ENCODE measurements around the gene TLDC2. TPM values are rescaled to one million over a fixed set of nuclear protein-coding genes. Genes with fewer than 3 reads are reported as not detected.

The TLDC2 gene
- total and polyA plus RNA-seq, 2 donors = 0.28 to 0.48 TPM

GRCh38 chr20:36916199-36916598, 40.3 kb downstream of the TLDC2 start:
- WGBS = 96% methylated on average over 2 of the region's 2 CpGs
- Histone ChIP-seq H3K36me3 (ENCODE audit: control insufficient read depth in 2 of 2, insufficient read depth in 2 of 2, low read length in 1 of 2) (peaks cover 0 to 3% of the 10 kb centered on the region in 2 donors), H3K4me1 (ENCODE audit: control insufficient read depth in 2 of 2, insufficient read depth in 2 of 2, low read length in 2 of 2) (no peaks in the 10 kb centered on the region), H3K9me3 (ENCODE audit: control insufficient read depth in 2 of 2, insufficient read depth in 1 of 2, low read length in 1 of 2) (no peaks in the 10 kb centered on the region), H3K27me3 (ENCODE audit: control insufficient read depth in 2 of 2, insufficient read depth in 1 of 2, low read length in 1 of 2) (no peaks in the 10 kb centered on the region), H3K27ac (ENCODE audit: low read depth in 1 of 2, low read length in 1 of 2) (no peak overlapping the region), H3K4me3 (ENCODE audit: low read length in 2 of 2) (no peak overlapping the region)
- no peak for DNase-seq (ENCODE audit: low read depth in 6 of 9, low spot score in 9 of 9)

- Histone ChIP-seq H3K9me3 (ENCODE audit: control insufficient read depth in 2 of 2, insufficient read depth in 1 of 2, low read length in 1 of 2) (no peaks in the 10 kb centered on the region), H3K27me3 (ENCODE audit: control insufficient read depth in 2 of 2, insufficient read depth in 1 of 2, low read length in 1 of 2) (no peaks in the 10 kb centered on the region), H3K4me1 (ENCODE audit: control insufficient read depth in 2 of 2, insufficient read depth in 2 of 2, low read length in 2 of 2) (no peaks in the 10 kb centered on the region), H3K4me3 (ENCODE audit: low read length in 2 of 2) (no peak overlapping the region), H3K36me3 (ENCODE audit: control insufficient read depth in 2 of 2, insufficient read depth in 2 of 2, low read length in 1 of 2) (peaks cover 0 to 3% of the 10 kb centered on the region in 2 donors), H3K27ac (ENCODE audit: low read depth in 1 of 2, low read length in 1 of 2) (no peak overlapping the region)
- DNase-seq (ENCODE audit: low read depth in 6 of 9, low spot score in 9 of 9) = no peak
- WGBS = 98% methylated on average over 6 of the region's 6 CpGs
Measured at GRCh38 chr20:36917240-36917639, 41.3 kb downstream of the TLDC2 start.

GRCh38 chr20:36917943-36918342, 42.0 kb downstream of the TLDC2 start:
- no peak for DNase-seq (ENCODE audit: low read depth in 6 of 9, low spot score in 9 of 9)
- no peaks in the 10 kb centered on the region for H3K27me3 ChIP-seq (ENCODE audit: control insufficient read depth in 2 of 2, insufficient read depth in 1 of 2, low read length in 1 of 2)
- H3K9me3 ChIP-seq (ENCODE audit: control insufficient read depth in 2 of 2, insufficient read depth in 1 of 2, low read length in 1 of 2) = no peaks in the 10 kb centered on the region
- no peaks in the 10 kb centered on the region for H3K4me1 ChIP-seq (ENCODE audit: control insufficient read depth in 2 of 2, insufficient read depth in 2 of 2, low read length in 2 of 2)
- no peak overlapping the region for H3K4me3 ChIP-seq (ENCODE audit: low read length in 2 of 2)
- no peak overlapping the region for H3K27ac ChIP-seq (ENCODE audit: low read depth in 1 of 2, low read length in 1 of 2)
- peaks cover 0 to 3% of the 10 kb centered on the region in 2 donors for H3K36me3 ChIP-seq (ENCODE audit: control insufficient read depth in 2 of 2, insufficient read depth in 2 of 2, low read length in 1 of 2)

- Histone ChIP-seq H3K4me3 (ENCODE audit: low read length in 2 of 2) (no peak overlapping the region), H3K27ac (ENCODE audit: low read depth in 1 of 2, low read length in 1 of 2) (no peak overlapping the region), H3K36me3 (ENCODE audit: control insufficient read depth in 2 of 2, insufficient read depth in 2 of 2, low read length in 1 of 2) (peaks cover 0 to 3% of the 10 kb centered on the region in 2 donors), H3K9me3 (ENCODE audit: control insufficient read depth in 2 of 2, insufficient read depth in 1 of 2, low read length in 1 of 2) (no peaks in the 10 kb centered on the region), H3K4me1 (ENCODE audit: control insufficient read depth in 2 of 2, insufficient read depth in 2 of 2, low read length in 2 of 2) (no peaks in the 10 kb centered on the region), H3K27me3 (ENCODE audit: control insufficient read depth in 2 of 2, insufficient read depth in 1 of 2, low read length in 1 of 2) (no peaks in the 10 kb centered on the region)
- peak in 8 of 9 donors; percentile 30 to 77 (median 40) for DNase-seq (ENCODE audit: low read depth in 6 of 9, low spot score in 9 of 9)
- WGBS = 28% methylated on average over 2 of the region's 2 CpGs
Measured at GRCh38 chr20:36919715-36920333, 43.9 kb downstream of the TLDC2 start.

GRCh38 chr20:36920334-36920730, 44.4 kb downstream of the TLDC2 start:
- Histone ChIP-seq H3K4me1 (ENCODE audit: control insufficient read depth in 2 of 2, insufficient read depth in 2 of 2, low read length in 2 of 2) (no peaks in the 10 kb centered on the region), H3K27ac (ENCODE audit: low read depth in 1 of 2, low read length in 1 of 2) (no peak overlapping the region), H3K36me3 (ENCODE audit: control insufficient read depth in 2 of 2, insufficient read depth in 2 of 2, low read length in 1 of 2) (peaks cover 0 to 3% of the 10 kb centered on the region in 2 donors), H3K9me3 (ENCODE audit: control insufficient read depth in 2 of 2, insufficient read depth in 1 of 2, low read length in 1 of 2) (no peaks in the 10 kb centered on the region), H3K27me3 (ENCODE audit: control insufficient read depth in 2 of 2, insufficient read depth in 1 of 2, low read length in 1 of 2) (no peaks in the 10 kb centered on the region), H3K4me3 (ENCODE audit: low read length in 2 of 2) (no peak overlapping the region)
- 87% methylated on average over 8 of the region's 8 CpGs for WGBS
- no peak for DNase-seq (ENCODE audit: low read depth in 6 of 9, low spot score in 9 of 9)

- DNase-seq (ENCODE audit: low read depth in 6 of 9, low spot score in 9 of 9) = no peak
- Histone ChIP-seq H3K4me1 (ENCODE audit: control insufficient read depth in 2 of 2, insufficient read depth in 2 of 2, low read length in 2 of 2) (no peaks in the 10 kb centered on the region), H3K27me3 (ENCODE audit: control insufficient read depth in 2 of 2, insufficient read depth in 1 of 2, low read length in 1 of 2) (no peaks in the 10 kb centered on the region), H3K27ac (ENCODE audit: low read depth in 1 of 2, low read length in 1 of 2) (no peak overlapping the region), H3K36me3 (ENCODE audit: control insufficient read depth in 2 of 2, insufficient read depth in 2 of 2, low read length in 1 of 2) (no peaks in the 10 kb centered on the region), H3K4me3 (ENCODE audit: low read length in 2 of 2) (no peak overlapping the region), H3K9me3 (ENCODE audit: control insufficient read depth in 2 of 2, insufficient read depth in 1 of 2, low read length in 1 of 2) (no peaks in the 10 kb centered on the region)
- 95% methylated on average over 9 of the region's 9 CpGs for WGBS
Measured at GRCh38 chr20:36924167-36925045, 48.5 kb downstream of the TLDC2 start.

GRCh38 chr20:36925234-36925633, 49.3 kb downstream of the TLDC2 start:
- Histone ChIP-seq H3K4me3 (ENCODE audit: low read length in 2 of 2) (no peak overlapping the region), H3K27ac (ENCODE audit: low read depth in 1 of 2, low read length in 1 of 2) (no peak overlapping the region), H3K36me3 (ENCODE audit: control insufficient read depth in 2 of 2, insufficient read depth in 2 of 2, low read length in 1 of 2) (no peaks in the 10 kb centered on the region), H3K27me3 (ENCODE audit: control insufficient read depth in 2 of 2, insufficient read depth in 1 of 2, low read length in 1 of 2) (no peaks in the 10 kb centered on the region), H3K4me1 (ENCODE audit: control insufficient read depth in 2 of 2, insufficient read depth in 2 of 2, low read length in 2 of 2) (no peaks in the 10 kb centered on the region), H3K9me3 (ENCODE audit: control insufficient read depth in 2 of 2, insufficient read depth in 1 of 2, low read length in 1 of 2) (no peaks in the 10 kb centered on the region)
- WGBS = 93% methylated on average over 2 of the region's 2 CpGs
- DNase-seq (ENCODE audit: low read depth in 6 of 9, low spot score in 9 of 9) = no peak

GRCh38 chr20:36926653-36927200, 50.8 kb downstream of the TLDC2 start:
- Histone ChIP-seq H3K4me3 (ENCODE audit: low read length in 2 of 2) (no peak overlapping the region), H3K9me3 (ENCODE audit: control insufficient read depth in 2 of 2, insufficient read depth in 1 of 2, low read length in 1 of 2) (no peaks in the 10 kb centered on the region), H3K36me3 (ENCODE audit: control insufficient read depth in 2 of 2, insufficient read depth in 2 of 2, low read length in 1 of 2) (no peaks in the 10 kb centered on the region), H3K27me3 (ENCODE audit: control insufficient read depth in 2 of 2, insufficient read depth in 1 of 2, low read length in 1 of 2) (no peaks in the 10 kb centered on the region), H3K27ac (ENCODE audit: low read depth in 1 of 2, low read length in 1 of 2) (no peak overlapping the region), H3K4me1 (ENCODE audit: control insufficient read depth in 2 of 2, insufficient read depth in 2 of 2, low read length in 2 of 2) (no peaks in the 10 kb centered on the region)
- WGBS = 95% methylated on average over 6 of the region's 6 CpGs
- DNase-seq (ENCODE audit: low read depth in 6 of 9, low spot score in 9 of 9) = no peak

- no peak overlapping the region for H3K4me3 ChIP-seq (ENCODE audit: low read length in 2 of 2)
- no peaks in the 10 kb centered on the region for H3K4me1 ChIP-seq (ENCODE audit: control insufficient read depth in 2 of 2, insufficient read depth in 2 of 2, low read length in 2 of 2)
- DNase-seq (ENCODE audit: low read depth in 6 of 9, low spot score in 9 of 9) = no peak
- H3K27ac ChIP-seq (ENCODE audit: low read depth in 1 of 2, low read length in 1 of 2) = no peak overlapping the region
- no peaks in the 10 kb centered on the region for H3K27me3 ChIP-seq (ENCODE audit: control insufficient read depth in 2 of 2, insufficient read depth in 1 of 2, low read length in 1 of 2)
- 95% methylated on average over 1 of the region's 1 CpG for WGBS
- H3K9me3 ChIP-seq (ENCODE audit: control insufficient read depth in 2 of 2, insufficient read depth in 1 of 2, low read length in 1 of 2) = no peaks in the 10 kb centered on the region
- no peaks in the 10 kb centered on the region for H3K36me3 ChIP-seq (ENCODE audit: control insufficient read depth in 2 of 2, insufficient read depth in 2 of 2, low read length in 1 of 2)
Measured at GRCh38 chr20:36927704-36928103, 51.8 kb downstream of the TLDC2 start.

Data from thymus (tissue), 11 donors.